HG03439 (cell line): Measurements from ENCODE around the gene SCN3A.

Experiments used
- ATAC-seq: cut with Tn5 transposase; IDR thresholded peaks from one replicate; pipeline ENCODE4 v1.9.1; 2021; ENCODE audit warnings: mild to moderate bottlenecking, moderate library complexity; ENCODE audit not compliant: unreplicated experiment

SCN3A gene

DNA sequence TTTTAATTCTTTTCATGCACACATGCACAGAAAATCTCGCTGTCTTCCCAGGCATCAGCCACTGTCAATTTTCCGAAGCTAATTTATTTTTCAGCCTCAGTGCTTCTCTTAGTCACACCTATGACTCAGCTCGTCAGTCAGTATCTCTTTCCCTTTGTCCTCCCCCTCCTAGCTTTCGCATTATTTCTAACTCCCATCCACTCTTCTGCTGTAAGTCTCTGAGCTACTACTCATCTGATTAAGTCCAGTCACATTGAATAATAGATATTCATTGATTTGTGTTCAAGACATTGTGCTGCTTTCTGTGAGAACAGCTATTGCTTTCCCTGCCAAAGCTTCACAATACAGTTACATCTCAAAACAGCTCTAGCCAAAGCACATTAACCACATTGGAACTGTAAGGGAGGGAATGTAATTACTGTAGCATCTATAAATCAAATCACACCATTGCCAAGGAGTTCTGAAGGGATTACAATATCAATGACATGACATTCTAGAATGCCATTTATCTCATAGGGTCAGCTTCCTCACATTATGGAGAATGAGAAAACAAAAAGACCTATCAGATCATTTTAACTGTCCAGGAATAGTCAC is 89.4 kb downstream of the SCN3A start:
- ATAC-seq, result no peak

GRCh38 chr2:165113414-165113813 is 90.4 kb downstream of the SCN3A start:
- no peak for ATAC-seq

GRCh38 chr2:165112789-165113188 is 91.1 kb downstream of the SCN3A start:
- no peak for ATAC-seq

DNA sequence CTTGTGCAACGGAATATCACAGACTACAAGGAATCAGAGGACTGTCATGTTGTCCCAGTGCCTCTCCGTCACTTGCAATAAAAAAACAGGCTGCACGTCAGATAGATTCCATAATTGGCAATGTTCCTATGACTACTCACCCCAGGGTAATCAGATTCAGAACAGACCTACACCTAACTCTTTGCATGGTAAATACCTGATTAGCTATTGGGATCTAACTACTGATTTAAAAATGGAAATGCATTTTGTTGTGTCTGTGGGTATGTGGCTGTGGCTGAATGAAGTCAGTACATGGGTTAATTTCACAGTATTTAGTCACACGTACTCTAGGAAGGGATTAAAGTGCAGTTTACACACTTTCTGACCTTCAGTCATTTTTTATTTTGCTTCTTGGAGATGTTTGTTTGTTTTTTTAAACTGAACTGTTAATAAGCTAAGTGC is 91.7 kb downstream of the SCN3A start:
- no peak for ATAC-seq

GRCh38 chr2:165110394-165110793 is 93.5 kb downstream of the SCN3A start:
- no peak for ATAC-seq

DNA sequence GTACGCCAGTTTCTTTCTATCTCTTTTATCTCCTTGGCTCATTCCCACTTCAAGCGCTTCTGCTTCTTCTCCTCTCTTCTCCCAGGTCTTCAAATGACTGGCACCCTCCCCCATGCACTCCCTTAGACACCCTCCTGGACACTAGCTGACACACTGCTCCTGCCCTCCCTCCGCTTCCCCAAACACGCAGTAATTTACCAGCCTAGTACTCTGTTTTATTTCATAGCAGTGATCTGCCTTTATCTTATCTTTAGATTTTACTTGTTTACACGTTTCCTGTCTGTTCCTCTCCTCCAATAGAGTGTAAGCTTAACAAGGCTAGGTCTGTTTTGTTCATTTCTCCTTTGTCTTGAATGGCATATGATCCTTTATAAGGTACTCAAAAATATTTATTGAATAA is 93.9 kb downstream of the SCN3A start:
- no peak for ATAC-seq

DNA sequence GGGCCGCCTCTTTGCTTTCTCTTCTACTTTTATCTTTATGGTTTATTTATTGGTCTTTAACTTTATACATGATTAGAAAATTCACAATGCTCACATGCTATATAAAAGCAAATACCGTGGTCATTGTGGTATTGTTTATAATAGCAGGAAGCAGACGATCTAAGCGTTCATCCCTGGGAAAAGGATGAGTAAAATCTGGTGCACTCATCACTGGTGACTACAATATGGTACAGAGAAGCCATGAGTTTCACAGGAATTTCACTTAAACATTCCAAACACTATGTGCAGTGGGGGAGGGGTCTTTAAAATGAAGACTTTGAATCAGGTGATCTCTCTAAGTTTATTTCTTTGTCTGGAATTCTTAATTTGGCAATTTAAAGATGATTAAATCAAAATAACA is 97.9 kb downstream of the SCN3A start:
- no peak for ATAC-seq

DNA sequence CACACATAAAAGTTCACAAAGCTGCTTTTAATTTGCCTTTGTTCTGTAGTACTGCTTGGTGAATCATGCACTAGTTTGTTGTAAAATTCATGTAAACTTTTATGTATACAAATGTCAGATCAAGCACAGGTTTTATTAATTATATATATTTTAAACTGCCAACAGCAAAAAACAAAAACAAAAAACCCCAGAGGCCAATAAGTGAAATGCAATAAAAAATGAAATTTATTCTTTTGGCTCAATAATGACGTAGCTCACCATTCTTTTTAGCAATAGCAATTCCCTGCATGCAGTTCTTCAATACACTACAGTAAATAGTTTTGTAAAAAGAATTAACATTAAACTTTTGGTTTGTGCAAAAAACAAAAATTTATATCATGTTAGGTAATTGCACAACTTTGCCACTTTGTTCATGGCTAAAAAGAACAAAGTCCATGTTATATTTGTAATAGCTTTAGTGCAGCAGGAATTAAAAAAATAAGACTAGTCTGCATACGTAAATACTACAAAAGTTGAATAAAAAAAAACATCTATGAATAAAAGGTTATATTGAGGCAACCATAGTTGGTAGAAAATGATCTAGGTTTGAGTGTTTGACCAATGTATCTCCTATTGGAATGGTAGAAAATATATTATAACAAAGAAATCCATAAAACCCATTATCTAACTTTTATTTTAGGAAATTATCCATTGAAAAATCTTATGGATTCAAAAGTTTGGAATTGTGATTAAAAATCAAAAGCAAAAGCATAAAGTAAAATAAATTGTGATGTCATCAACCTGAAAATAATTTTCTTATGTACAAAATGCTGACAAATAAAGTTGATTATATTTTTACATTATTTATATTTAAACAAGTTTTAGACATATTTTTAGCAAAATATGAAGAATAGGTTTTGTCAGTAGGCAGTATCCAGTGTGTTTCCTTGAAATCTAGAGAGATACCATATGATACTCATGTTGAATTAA is 115.6 kb downstream of the SCN3A start:
- ATAC-seq, result no peak

- ATAC-seq, result no peak
These were observed 117.5 kb downstream of the SCN3A start for GRCh38 chr2:165086337-165086736.

GRCh38 chr2:165083326-165083725 is 120.5 kb downstream of the SCN3A start:
- no peak for ATAC-seq

GRCh38 chr2:165082479-165082878 is 121.4 kb downstream of the SCN3A start:
- ATAC-seq, result no peak

GRCh38 chr2:165081276-165081675 is 122.6 kb downstream of the SCN3A start:
- ATAC-seq, result no peak

GRCh38 chr2:165079432-165079831 is 124.4 kb downstream of the SCN3A start:
- ATAC-seq, result no peak

DNA sequence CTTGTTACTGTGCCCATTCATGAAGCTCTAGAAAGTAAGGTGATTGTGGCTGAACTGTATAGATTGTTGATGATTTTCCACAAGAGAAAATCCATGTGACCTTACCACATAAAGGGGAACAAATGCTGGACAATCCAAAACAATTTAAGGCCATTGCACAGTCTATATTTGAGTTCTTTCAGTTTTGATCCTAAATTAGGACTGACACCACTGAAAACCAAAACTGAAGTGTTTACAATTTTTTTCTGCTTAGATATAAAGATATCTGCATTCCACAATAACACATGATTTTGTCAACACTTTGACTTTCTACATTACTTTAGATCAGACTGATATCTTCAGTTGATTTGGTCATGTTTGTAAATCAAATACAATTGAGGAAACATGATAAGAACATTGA is 124.9 kb downstream of the SCN3A start:
- ATAC-seq, result no peak

- no peak for ATAC-seq
These were observed 129.0 kb downstream of the SCN3A start for GRCh38 chr2:165074884-165075283.

- ATAC-seq, result no peak
These were observed 129.5 kb downstream of the SCN3A start for GRCh38 chr2:165074323-165074722.

GRCh38 chr2:165070076-165070475 is 133.8 kb downstream of the SCN3A start:
- ATAC-seq, result no peak

DNA sequence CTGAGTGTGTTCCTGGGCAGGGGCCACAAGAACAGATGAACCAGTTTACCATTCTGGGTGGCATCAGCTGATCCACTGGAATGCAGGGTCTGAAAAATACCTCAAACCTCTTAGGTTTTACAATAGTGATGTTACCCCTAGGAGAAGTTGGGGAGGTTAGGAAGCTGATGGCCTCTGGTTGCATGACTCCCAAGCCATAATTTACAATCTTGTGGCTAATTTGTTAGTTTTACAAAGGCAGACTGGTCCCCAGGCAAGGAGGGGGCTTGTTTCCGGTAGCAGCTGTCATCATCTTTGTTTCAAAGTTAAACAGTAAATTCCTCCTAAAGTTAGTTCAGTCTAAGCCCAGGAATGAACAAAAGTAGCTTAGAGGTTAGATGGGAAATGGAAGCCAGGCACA is 134.7 kb downstream of the SCN3A start:
- ATAC-seq, result no peak

DNA sequence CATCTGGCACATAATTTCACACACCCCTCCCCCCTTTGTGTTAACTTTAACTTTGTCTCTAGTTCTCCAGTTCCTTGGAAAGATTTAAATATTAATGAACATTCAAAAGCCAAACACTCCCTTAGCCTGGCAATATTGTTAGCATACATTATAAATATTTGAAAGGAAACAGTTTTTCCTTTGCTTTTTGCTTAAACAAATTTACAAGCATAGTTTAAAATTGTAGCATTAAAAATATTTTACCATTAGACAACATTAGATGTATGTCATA is 135.4 kb downstream of the SCN3A start:
- no peak for ATAC-seq

- no peak for ATAC-seq
These were observed 136.0 kb downstream of the SCN3A start for GRCh38 chr2:165067643-165068486.

GRCh38 chr2:165064743-165065142 is 139.1 kb downstream of the SCN3A start:
- ATAC-seq, result no peak

DNA sequence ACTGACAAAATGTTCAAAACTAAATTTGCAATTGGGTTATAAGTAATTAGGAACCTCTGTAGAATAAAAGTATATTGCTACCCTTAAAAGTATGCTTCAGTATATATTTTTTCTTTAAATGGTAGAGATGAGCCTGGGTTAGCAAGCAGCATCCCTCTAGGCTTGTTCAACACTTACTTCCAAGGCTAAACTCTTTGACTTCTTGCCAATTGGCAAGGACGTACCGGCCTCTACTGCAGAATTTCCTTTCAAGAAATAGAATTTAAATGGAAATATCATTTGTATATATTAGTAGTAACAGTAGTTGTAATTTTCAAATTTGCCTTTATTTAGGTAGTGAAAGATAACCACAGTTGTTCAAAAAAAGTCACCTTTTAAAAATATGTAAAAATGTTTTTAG is 143.4 kb downstream of the SCN3A start:
- ATAC-seq, result no peak
